ENCODE data around the gene REXO1.

- TF ChIP-seq CTCF (IDR thresholded peaks at IDR 0.05) (no peak), EP300 (IDR thresholded peaks at IDR 0.05) (no peak), POLR2A (IDR thresholded peaks at IDR 0.05; ENCODE audit: low read depth) (no peak), POLR2AphosphoS5 (IDR thresholded peaks at IDR 0.05) (no peak)
These were observed 820 bp upstream of the REXO1 start for GRCh38 chr19:1849132-1849474.
